HG02943 (cell line): ENCODE measurements around the gene PCSK6.
"Not testable (repeated sequence)": the region's sequence is repeated elsewhere in the genome, so short reads cannot be mapped to it uniquely, and the experiment has no call there.

Source experiments
- ATAC-seq: cut with Tn5 transposase; IDR thresholded peaks from one replicate; pipeline ENCODE4 v1.9.1; 2021; ENCODE audit warnings: mild to moderate bottlenecking, low read depth, moderate library complexity; ENCODE audit not compliant: unreplicated experiment

Gene PCSK6

DNA sequence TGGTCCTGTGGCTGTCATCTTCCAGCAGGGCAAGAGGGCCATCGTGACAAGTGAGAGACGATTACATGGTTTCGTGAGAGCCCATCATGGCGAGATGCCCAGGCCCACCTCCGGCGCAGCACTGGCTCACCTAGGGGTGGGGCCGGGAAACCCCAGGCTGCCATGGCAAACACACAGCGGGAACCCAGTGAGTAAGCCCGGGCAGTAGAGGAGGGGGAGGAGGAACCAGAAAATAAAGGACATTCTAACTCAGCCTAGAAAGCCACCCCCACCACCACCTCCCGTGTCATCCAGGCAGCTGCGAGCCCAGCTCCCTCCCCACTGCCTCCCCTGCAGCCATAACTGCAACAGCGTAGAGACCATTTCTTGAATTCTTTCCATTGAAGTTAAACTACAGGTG lies 52.3 kb downstream of the PCSK6 start:
- no peak for ATAC-seq

DNA sequence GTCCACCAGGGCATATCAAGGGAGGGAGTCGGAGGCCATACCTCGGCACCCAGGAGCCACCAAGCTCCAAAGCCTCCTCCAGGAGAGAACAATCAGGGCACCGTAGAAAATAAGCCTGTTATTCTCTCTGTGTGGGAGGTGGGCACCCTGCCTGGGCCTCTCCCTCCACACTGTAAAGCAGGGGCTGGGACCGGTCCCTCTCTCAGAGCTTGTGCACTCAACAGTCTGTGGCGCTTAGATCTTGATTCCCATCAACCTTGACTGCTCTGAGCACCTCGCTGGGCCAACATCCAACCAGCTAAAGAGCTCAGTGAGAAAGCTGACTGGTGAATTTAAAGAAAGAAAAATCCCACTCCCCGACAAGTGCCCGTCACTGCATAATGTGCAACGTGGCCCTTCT lies 53.0 kb downstream of the PCSK6 start:
- ATAC-seq = no peak

DNA sequence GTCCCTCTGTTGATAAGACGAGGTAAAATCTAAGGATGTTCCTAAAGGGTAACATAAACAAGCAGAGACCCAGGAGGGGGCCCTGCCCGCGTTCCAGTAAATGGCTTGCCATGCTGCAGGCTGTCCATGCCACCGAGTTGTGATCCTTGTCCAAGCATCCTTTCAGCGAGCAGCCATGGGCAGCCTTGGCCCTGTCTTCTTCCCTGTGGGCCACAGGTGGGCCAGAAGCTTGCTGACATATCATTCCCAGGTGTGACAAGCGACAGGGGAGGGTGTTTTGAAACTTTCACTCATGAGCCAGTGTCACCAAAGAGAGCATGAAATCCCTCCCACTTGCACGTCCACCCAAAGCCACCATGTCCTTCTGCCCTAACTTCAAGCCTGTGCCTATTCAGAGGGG lies 53.7 kb downstream of the PCSK6 start:
- no peak for ATAC-seq

DNA sequence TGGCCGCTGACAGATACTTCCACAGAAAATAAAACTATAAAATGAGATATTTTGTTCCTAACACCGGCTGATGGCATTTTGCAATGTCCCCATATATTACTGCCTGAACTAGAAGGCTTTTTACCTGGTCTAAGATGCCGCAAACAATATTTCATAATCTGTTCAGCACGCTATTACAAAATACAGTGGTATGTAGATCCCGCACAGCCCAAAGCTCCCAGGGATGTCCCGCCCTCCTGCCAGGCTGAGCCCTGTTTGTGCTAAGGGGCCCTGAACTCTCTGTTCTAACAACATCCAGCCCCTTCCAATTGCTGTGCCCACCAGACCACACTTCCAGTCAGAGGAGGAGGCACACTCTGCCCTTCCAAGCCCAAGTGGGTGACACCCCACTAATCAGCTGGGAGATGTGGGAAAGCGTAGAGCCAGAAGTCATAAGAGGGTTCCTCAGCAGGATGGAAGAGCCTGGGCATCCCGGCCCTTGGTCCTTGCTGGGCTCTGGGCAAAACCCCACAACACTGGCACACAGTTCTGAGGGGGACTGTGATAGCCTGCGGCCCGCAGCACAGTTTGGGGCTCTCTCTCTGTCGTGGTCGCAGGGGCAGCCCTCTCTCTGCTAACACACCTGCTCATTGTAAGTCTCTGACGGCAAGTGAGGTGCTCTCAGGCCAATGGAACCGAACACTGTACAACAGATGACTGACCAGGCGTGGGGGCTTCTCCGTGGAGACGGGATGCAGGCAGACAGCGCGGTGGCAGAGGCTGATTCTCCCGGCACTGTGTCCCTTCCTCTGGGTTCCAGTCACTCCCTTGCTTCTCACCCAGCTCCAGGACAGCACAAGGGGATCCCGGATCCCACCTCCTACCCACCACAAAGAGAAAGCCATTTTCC lies 55.2 kb downstream of the PCSK6 start:
- ATAC-seq = no peak

DNA sequence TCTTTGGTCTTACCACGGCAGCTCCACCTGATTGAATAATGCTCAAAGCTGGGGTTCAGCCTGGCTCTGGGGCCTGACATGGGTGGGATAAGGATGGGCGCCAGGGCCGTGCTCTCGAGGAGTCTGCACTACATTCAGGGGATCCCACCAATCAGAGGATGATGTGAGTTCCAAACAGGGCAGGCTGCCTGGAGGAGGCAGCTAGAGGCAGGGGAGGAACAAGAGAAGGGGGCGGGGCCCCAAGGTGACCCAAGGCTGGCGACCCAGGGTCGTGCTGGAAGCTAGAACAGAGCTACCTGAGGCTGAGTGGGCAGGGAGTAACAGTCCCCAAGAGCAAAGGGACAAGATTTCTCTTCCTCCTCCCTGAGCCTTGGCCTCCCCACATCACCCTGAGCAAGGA lies 56.1 kb downstream of the PCSK6 start:
- no peak for ATAC-seq

DNA sequence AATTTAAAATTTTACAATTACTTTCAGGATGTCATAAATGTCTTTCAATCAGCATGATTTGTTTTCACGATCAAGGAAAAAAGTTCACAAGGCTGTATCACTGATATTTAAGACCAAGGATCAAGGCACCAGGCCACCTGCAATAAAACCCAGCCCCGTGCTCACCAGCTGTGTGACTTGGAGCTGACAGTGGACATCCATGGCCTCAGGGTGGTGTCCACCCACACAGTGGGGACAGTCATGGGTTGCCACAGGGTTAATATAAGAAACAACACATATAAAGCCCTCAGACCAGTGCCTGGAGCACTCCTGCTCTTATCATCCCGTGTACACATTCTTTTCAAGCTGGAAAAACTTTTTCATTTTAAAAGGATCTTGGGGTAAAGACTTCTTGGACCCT lies 56.5 kb downstream of the PCSK6 start:
- no peak for ATAC-seq

DNA sequence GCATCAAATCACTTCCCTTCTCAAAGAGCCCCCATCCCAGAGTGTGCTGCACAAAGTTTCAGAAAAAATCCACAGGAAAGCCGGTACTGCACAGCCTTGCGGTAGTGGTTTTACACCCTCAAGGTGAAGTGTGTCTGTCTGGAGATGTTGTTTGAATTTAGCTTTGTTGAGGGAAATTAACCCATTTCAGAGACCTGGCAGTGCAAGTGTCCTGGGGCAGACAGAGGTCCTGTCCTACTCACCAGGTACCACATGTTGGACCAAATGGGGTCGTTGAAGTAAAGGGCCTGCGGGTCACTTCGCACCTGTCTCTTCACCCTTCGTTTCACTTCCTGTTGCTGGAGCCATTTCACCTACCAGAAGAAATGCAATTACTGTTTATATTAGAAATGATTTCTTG lies 57.8 kb downstream of the PCSK6 start:
- no peak for ATAC-seq

DNA sequence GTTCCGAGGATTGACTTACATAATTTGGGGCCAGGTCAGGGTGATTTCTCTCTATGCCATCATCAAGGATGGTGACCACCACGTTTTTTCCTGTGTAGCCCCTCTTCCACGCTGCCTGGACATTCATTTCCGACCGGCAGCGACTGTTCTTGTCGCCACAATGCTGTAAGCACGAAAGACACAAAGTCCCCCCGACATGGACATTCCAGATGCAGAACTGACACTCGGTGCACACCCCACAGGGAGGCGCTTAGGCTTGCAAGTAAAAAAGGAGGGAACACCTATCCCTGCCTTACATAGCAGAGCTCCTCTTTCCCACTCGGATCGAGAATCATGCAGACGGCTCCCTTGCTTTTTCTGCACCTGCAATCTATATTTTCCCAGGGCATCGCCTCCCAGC lies 58.2 kb downstream of the PCSK6 start:
- ATAC-seq = no peak

DNA sequence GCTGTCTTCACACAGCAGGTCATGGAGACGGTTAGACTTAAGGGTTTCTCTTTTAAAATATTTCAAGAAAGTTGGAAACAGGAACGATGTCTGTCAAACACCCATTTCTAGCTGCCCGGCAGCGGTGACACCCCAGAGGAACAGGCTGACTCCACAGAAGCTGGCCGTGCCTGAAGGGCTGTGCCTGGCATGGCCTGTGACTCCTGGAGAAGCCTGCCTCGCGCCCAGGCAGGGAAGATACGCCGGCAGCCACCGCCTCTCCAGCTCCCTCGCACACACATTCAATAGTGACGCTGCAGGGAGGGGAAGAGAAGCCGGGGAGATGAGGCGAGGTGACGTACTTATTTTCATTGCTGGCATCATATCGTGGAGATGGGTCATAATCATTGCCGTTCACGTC lies 59.9 kb downstream of the PCSK6 start:
- ATAC-seq = no peak

DNA sequence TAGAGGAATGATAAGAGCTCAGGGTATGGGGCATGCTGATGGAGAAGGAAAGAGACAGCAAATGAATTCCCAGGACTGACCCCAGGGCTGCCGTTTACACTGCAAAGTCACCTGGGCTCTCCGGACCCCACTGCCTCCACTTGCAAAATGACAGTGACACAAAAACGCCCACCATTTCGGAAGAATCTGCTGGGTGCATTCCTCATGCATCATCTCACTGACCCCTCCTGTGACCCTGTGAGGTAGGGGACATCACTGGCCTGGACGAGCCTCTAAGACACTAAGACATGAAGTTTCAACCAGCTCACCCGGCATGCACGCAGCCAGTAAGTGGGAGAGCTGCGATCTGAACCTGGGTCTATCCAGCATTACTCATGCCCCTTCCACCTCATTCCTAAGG lies 60.3 kb downstream of the PCSK6 start:
- ATAC-seq = no peak

DNA sequence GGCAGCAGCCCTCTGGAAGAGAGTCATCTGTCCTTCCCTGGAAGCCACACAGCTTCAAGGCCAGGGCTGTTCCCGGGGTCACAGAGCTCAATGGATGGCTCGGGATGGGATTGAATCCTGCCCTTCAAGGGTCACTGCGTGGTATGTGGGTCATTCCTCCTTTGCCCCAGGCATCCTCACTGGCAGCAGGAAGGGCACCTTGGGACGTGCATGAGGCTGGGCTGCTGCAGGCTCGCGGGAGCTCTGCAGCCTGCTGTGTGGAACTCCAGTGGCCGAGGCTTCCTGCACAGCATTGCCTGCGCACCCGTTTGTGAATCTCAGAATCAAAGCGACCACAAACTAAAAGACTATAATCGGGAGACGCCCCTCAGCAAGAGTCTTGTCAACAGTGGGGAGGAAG lies 60.7 kb downstream of the PCSK6 start:
- no peak for ATAC-seq

DNA sequence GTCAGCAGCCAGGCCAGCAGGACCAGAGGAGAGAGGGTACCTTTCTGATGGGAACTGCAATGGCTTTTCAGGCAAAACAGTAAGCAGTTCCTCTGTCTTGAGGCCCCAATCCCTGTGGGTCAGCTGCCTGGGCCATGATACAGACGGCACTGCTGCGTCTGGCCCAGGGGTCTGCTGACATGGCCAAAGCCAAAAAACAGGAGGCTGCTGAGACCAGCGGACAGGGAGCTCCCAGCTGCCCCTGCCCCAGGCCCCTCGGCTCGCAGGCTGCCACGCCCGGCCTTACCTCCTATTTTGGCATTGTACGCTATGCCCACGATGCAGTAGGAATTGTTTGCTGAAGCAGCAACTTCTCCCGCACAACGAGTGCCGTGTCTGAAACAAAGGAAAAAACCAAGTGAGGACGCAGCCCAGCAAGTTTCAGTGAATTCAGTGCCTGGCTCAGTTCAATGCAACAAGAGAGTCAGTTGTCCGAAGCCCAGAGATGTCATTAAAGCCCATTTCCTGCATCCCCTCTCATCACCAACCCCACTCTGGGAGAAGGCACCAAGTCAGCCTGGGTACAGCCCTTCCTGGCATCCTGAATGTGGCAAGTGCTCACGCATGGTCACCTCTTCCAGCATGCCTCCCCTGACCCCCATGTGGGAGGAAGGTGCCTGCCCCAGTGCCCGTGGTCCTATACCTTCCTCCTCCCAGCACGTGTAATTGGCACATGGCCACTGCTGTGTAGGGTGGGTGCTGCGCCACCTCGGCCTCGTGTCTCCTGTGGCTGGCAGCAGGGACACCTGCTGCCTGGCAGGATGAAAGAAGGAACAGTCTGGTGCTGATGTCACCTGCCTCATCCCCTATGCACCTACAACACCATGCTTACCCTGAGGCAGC lies 61.7 kb downstream of the PCSK6 start:
- ATAC-seq = no peak

DNA sequence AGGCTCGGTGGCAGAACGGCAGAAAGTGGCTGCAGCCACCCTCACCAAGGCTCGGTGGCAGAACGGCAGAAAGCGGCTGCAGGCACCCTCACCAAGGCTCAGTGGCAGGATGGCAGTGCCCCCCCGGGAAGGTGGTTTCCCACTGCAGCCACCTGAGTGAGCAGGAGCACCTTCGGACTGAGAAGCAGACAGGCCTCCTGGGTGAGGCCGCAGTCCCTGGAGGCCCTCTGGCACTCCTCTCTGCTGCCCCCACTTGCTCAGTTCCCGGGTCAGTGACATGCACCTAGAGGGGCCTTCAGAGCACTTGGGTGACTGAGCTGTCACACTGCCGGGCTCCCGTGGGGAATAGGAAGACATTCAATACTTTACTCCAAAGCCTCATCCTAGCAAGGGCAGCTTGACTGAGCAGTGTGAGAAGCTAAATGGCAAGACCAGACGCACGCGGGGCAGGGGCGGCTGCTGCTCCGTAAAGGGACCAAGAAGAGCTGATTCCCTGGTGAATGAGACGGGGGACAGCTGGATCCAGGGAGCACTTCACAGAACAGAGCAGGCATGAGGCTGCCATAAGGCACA lies 62.7 kb downstream of the PCSK6 start:
- no peak for ATAC-seq

DNA sequence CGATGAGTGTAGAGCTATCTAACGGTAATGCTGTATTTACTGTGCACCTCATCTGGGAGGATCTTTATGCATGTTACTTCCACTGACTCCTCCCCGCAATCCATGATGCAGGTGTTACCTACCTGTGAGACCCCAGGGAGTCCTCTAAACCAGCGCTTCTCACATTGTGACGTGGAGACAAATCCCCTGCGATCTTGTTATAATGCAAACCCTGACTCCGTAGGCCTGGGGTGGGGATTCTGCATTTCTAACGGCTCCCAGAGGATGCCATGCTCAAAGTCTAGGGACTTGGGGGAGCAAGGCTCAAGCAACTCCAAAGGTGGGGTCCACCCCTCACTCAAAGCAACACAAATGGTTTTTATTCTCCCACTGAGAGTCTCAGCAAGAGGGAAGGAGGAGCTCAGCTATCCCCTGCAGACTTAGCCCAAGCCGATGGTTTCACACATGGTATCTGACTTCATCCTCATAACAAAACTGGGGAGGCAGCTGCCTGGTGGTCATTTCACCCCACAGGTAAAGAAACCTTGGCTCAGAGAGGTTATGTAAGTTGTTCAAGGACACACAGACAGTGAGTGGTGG lies 63.6 kb downstream of the PCSK6 start:
- ATAC-seq = no peak

DNA sequence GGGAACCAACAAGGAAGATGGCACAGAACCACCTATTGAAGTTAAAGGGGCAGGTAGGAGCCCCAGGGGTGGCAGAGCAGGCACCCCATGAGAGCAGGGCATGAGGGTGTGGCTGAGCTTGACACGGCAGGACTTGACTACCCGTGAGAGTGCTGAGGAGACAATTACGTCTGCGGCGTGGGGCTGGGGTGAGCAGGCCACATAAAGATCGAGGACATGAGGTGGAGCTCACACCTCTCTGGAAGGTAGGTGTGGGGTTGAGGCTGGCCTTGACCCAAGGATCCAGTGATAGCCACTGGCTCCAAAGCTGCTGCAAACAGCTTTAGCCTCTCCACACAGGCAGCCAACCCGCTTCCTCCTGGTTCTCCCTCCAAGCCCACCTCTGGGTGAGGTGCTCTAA lies 64.5 kb downstream of the PCSK6 start:
- ATAC-seq = no peak

DNA sequence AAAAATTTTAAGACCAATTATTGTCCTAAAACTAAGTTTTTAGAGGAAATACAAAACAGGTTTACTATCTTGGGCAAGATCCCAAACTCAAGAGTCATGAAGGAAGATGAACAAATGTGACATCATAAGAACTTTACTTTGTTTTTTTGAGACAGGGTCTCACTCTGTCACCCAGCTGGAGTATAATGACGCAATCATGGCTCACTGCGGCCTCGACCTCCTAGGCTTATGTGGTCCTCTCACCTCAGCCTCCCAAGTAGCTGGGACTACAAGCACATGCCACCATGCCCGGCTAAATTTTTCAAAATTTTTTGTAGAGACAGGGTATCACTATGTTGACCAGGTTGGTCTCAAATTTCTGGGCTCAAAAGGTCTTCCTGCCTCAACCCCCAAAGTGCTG lies 69.3 kb downstream of the PCSK6 start:
- no peak for ATAC-seq

DNA sequence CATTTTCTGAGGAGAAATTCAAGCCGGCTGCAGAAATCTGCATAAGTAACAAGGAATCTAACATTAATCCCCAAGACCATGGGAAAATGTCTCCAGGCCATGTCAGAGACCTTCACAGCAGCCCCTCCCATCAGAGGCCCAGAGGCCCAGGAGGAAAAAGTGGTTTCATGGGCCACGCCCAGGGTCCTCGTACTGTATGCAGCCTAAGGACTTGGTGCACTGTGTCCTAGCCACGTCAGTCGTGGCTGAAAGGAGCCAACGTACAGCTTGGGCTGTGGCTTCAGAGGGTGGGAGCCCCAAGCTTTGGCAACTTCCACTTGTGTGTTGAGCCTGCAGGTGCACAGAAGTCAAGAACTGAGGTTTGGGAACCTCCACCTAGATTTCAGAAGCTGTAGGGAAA lies 73.0 kb downstream of the PCSK6 start:
- not testable (repeated sequence) for ATAC-seq

DNA sequence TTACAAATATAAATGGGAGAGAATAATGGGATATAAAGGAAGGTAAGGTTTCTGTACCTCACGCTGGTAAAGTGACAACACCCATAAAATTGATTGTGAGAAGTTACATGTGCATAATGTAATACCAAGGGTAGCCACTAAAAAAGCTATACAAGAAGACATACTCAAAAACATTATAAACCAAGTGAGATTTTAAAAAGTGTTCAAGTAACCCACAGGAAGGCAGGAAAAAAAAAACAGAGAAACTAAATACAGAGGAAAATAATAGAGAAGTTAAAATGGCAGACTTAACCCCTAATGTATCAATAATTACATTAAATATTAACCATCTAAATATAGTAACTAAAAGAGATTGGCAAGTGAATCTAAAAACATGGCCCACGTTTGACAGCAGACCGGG lies 76.3 kb downstream of the PCSK6 start:
- ATAC-seq = no peak

DNA sequence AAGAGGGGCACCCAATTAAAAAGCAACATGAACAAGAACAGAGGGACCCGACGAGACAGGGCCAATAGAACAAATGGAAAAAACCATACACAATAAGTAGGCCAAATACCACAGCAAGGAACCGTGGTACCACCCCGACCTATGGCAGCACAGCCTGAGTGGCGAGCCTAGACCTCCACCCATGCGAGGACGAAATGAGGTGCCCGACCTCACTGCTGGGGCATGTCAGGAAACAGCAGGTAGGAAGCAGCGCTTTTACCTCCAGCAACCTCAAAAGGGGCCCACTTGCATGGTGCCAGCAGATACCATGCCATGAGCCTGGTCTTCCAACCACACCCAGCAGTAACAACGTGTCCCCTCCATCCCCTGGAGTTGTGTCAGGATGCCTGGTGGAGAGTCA lies 77.9 kb downstream of the PCSK6 start:
- no peak for ATAC-seq

DNA sequence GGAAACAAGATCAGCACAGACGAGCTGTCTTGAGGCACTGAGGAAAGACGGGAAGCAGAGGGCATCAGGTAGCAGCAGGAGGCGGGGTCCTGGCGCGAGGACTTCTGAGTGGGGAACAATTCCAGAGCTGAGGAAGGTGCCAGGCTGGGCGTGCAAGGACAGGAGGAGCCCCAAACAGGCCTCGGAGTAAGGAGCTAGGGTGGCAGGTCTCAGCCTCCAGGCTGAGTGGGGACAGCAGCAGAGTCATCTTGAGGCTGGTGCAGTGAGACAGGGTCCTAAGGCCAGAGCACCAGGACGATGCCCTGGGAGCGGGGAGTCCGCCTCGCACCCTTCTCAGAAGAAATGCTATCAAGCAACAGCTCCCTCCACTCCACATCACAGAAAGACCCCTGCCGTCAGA lies 78.4 kb downstream of the PCSK6 start:
- ATAC-seq = no peak

DNA sequence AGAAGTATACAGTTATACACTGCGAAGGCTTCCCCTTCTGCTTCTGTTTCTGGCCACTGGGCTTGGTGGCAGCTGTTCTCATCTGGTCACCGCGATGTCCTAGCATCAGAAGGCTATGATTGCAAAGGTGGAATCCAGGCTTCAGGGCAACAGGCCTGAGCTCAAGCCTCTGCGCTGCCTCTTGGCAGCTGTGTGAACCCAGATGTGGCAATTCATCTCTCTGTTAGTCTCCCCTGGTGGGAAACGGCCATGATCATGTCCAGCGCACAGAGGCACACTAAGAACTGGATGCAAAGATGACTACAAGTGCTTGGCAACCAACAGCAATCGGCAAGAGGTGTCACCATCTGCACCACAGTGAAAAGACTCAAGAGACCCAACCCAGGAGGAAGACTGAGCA lies 78.9 kb downstream of the PCSK6 start:
- ATAC-seq = no peak
